ENCODE measurements around the gene TPI1. TPM values are rescaled to one million over a fixed set of nuclear protein-coding genes. Genes with fewer than 3 reads are reported as not detected.

Gene TPI1
- total RNA-seq, 1 experiment from 2014 or later: 549 TPM

DNA sequence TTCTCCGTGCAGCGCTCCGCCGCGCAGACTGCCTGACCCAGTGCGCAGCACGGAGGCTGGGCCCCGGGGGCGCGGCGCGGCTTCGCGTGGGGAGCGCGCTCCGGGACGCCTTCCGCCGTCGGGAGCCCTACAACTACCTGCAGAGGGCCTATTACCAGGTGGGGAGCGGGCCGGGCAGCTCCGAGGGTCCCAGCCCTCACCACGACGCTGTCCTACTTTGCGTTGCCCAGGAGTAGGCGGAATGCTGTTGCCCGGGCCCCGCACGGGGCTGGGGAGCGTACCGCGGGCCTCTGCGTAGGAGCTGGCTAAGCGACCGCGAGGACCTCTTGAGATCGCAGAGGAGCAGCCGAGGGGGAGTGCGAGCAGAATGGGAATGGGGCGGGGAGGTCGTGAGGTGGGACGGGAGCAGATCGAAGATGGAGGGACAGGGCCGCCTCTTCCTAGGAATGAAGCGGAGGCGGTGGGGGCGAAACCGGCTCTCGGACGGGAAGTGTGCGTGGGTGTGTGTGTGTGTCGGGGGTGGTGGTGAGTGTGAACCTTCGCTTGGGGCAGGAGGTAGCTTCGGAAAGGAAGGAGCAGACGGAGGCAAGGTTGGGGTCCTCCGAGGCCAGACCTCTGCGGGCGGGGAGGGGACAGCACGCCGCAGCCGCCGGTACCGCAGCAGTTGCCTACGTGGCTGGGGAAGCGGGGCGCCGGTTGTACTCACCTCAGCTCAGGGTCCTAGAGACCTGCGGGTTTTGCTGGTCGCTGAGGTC, 38.4 kb upstream of the TPI1 start:
- H3K36me3 Mint-ChIP-seq (ENCODE audit: insufficient read depth, unreplicated experiment): no peaks in the 10 kb centered on the region
- TF ChIP-seq, protein P1, sequence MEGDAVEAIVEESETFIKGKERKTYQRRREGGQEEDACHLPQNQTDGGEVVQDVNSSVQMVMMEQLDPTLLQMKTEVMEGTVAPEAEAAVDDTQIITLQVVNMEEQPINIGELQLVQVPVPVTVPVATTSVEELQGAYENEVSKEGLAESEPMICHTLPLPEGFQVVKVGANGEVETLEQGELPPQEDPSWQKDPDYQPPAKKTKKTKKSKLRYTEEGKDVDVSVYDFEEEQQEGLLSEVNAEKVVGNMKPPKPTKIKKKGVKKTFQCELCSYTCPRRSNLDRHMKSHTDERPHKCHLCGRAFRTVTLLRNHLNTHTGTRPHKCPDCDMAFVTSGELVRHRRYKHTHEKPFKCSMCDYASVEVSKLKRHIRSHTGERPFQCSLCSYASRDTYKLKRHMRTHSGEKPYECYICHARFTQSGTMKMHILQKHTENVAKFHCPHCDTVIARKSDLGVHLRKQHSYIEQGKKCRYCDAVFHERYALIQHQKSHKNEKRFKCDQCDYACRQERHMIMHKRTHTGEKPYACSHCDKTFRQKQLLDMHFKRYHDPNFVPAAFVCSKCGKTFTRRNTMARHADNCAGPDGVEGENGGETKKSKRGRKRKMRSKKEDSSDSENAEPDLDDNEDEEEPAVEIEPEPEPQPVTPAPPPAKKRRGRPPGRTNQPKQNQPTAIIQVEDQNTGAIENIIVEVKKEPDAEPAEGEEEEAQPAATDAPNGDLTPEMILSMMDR (IDR thresholded peaks at IDR 0.05; ENCODE audit: unreplicated experiment): no peak
- H3K27ac Mint-ChIP-seq (ENCODE audit: low read depth, unreplicated experiment): no peak overlapping the region
- DNase-seq (ENCODE audit: unreplicated experiment): no peak
- H3K4me1 Mint-ChIP-seq (ENCODE audit: insufficient read depth, unreplicated experiment): peaks cover 29% of the 10 kb centered on the region
- peak overlapping the region; percentile 77 for H3K4me3 Mint-ChIP-seq (ENCODE audit: unreplicated experiment)
- H3K9me3 Mint-ChIP-seq (ENCODE audit: unreplicated experiment): no peaks in the 10 kb centered on the region
- ChIA-PET POLR2A (interaction anchor here (0.5 to 1.4 kb wide), 5 partner anchors 41 to 223 kb away, joined by 3 to 4 read pairs (median 3); partner anchors contain the start of gene MLF2), CTCF (interaction anchor here (0.6 to 8.7 kb wide), 4 partner anchors 19 to 93 kb away, joined by 4 to 74 read pairs (median 5); partner anchors contain the start of gene MLF2)
- H3K27me3 Mint-ChIP-seq (ENCODE audit: insufficient read depth, unreplicated experiment): peaks cover 79% of the 10 kb centered on the region
- intact Hi-C loops (cut with micrococcal nuclease): no loop called here
- BruUV-seq (replicated peaks): no TSS peak

DNA sequence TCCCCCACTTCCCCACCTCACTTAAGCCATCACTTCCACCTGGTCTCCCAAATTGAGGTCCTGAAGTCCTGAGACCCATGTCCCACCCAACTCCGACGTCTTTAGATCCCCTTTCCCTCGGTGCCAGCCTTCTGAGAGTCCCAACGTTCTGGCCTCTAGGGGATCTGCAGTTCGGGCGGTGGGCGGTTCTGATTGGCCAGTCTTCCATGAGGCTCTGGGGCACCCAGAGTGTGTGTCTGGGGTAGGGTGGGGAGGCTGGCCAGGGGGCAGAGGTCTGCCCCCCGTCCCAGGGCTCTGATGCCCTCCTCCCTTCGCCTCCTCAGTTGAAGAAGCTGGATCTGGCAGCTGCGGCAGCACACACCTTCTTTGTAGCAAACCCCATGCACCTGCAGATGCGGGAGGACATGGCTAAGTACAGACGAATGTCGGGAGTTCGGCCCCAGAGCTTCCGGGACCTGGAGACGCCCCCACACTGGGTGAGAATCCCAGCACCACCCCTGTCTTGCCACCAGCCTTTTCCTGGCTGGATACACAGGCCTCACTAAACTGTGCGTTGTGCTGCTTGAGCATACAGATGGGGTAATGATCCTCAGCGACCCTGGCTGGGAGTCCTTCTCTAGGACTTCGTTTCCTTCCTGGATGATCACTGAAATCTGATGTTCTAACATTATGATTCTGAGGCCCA, 37.7 kb upstream of the TPI1 start:
- H3K9me3 Mint-ChIP-seq (ENCODE audit: unreplicated experiment): no peaks in the 10 kb centered on the region
- no peak overlapping the region for H3K27ac Mint-ChIP-seq (ENCODE audit: low read depth, unreplicated experiment)
- H3K27me3 Mint-ChIP-seq (ENCODE audit: insufficient read depth, unreplicated experiment): peaks cover 72% of the 10 kb centered on the region
- H3K4me1 Mint-ChIP-seq (ENCODE audit: insufficient read depth, unreplicated experiment): peaks cover 29% of the 10 kb centered on the region
- ChIA-PET CTCF (interaction anchor here (0.6 to 8.7 kb wide), 6 partner anchors 19 to 386 kb away, joined by 3 to 74 read pairs (median 4); partner anchors contain the start of genes MLF2 and ZNF384), POLR2A (interaction anchor here (0.6 to 1.4 kb wide), 5 partner anchors 23 to 224 kb away, joined by 3 read pairs; partner anchors contain the start of genes MLF2, SPSB2 and USP5)
- no TSS peak for BruUV-seq (replicated peaks)
- TF ChIP-seq, protein P1 (IDR thresholded peaks at IDR 0.05; ENCODE audit: unreplicated experiment): no peak
- peak overlapping the region; percentile 77 for H3K4me3 Mint-ChIP-seq (ENCODE audit: unreplicated experiment)
- intact Hi-C loops (cut with micrococcal nuclease): no loop called here
- H3K36me3 Mint-ChIP-seq (ENCODE audit: insufficient read depth, unreplicated experiment): no peaks in the 10 kb centered on the region
- peak; percentile 29 for DNase-seq (ENCODE audit: unreplicated experiment)

DNA sequence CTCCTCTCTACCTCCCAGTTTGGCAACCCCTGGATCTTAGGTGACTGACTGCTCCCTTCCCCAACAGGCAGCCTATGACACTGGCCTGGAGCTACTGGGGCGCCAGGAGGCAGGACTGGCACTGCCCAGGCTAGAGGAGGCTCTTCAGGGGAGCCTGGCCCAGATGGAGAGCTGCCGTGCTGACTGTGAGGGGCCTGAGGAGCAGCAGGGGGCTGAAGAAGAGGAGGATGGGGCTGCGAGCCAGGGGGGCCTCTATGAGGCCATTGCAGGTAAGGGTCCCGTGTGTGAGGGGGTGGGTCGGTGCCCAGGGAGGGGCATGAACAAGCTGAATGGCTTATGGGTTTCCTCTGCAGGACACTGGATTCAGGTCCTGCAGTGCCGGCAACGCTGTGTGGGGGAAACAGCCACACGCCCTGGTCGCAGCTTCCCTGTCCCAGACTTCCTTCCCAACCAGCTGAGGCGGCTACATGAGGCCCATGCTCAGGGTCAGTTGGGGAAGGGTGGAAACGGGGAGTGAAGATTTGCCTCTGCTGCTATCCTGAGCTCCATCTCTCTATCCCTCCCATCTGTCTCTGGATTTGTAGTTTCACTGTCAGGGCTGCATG, 36.9 kb upstream of the TPI1 start:
- POLR2A ChIA-PET: interaction anchor here (0.6 to 1.4 kb wide), 4 partner anchors 22 to 85 kb away, joined by 3 to 4 read pairs (median 3); partner anchors contain the start of genes SPSB2 and USP5
- H3K36me3 Mint-ChIP-seq (ENCODE audit: insufficient read depth, unreplicated experiment): no peaks in the 10 kb centered on the region
- TF ChIP-seq, protein P1 (IDR thresholded peaks at IDR 0.05; ENCODE audit: unreplicated experiment): no peak
- H3K4me3 Mint-ChIP-seq (ENCODE audit: unreplicated experiment): no peak overlapping the region
- CTCF ChIA-PET: interaction anchor here (0.6 to 8.7 kb wide), 6 partner anchors 46 to 386 kb away, joined by 3 to 74 read pairs (median 4); partner anchors contain the start of genes MLF2 and ZNF384
- intact Hi-C loops (cut with micrococcal nuclease): no loop called here
- peaks cover 65% of the 10 kb centered on the region for H3K27me3 Mint-ChIP-seq (ENCODE audit: insufficient read depth, unreplicated experiment)
- no peak for DNase-seq (ENCODE audit: unreplicated experiment)
- no TSS peak for BruUV-seq (replicated peaks)
- H3K27ac Mint-ChIP-seq (ENCODE audit: low read depth, unreplicated experiment): no peak overlapping the region
- no peaks in the 10 kb centered on the region for H3K9me3 Mint-ChIP-seq (ENCODE audit: unreplicated experiment)
- peaks cover 24% of the 10 kb centered on the region for H3K4me1 Mint-ChIP-seq (ENCODE audit: insufficient read depth, unreplicated experiment)

All from MCF 10A (cell line).